ENCODE results near the gene RNF166. TPM values are rescaled to one million over a fixed set of nuclear protein-coding genes. Genes with fewer than 3 reads are reported as not detected.

RNF166 gene, protein sequence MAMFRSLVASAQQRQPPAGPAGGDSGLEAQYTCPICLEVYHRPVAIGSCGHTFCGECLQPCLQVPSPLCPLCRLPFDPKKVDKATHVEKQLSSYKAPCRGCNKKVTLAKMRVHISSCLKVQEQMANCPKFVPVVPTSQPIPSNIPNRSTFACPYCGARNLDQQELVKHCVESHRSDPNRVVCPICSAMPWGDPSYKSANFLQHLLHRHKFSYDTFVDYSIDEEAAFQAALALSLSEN
- total RNA-seq (100 to 1,000 TPM; 334 to 355 TPM), total RNA-seq (8.6 to 274 (median 137) reads per million in 172 experiments)
- polyA plus RNA-seq (2013, experiment 1 of 2), result 147 TPM
- 147 TPM for polyA plus RNA-seq (2013, experiment 2 of 2)

GRCh38 chr16:88706229-88706964 is at the start of gene RNF166, which contains the start of gene CTU2:
TSS of gene RNF166 (minus strand) at chr16:88706408. CDS start at chr16:88706325, 83 bp downstream.
TSS of gene CTU2 (plus strand) at chr16:88706503. CDS start at chr16:88706531, 28 bp downstream.
- DNase-seq, result peak; percentile 81 to 98 (median 90)
- CTCF ChIA-PET, result interaction anchor here (0.7 to 4.2 kb wide), 3 partner anchors 21 to 31 kb away, joined by 3 to 23 read pairs (median 6); partner anchors contain the start of gene SNAI3
- H3K27ac Mint-ChIP-seq, result peak within 1 kb of the TSS; percentile 100
- H3K27me3 Mint-ChIP-seq, result no peaks in the 10 kb centered on the region
- Histone ChIP-seq H3K4me1 (ENCODE audit: insufficient read depth, low read length) (peaks cover 56% of the 10 kb centered on the region), H3K27ac (ENCODE audit: low read depth in 1 of 2, low read length in 2 of 2) (peak within 1 kb of the TSS; percentile 93 to 96), H3K36me3 (ENCODE audit: insufficient read depth, low read length) (peaks cover 7% of the 10 kb centered on the region), H3K27me3 (ENCODE audit: control insufficient read depth in 1 of 2, insufficient read depth in 2 of 2, low read length in 2 of 2) (no peaks in the 10 kb centered on the region), H3K4me3 (ENCODE audit: low read length) (peak within 1 kb of the TSS; percentile 88), H3K9me3 (ENCODE audit: control insufficient read depth in 1 of 2, insufficient read depth in 1 of 2, low read length in 2 of 2) (no peaks in the 10 kb centered on the region)
- peaks cover 28% of the 10 kb centered on the region for H3K36me3 Mint-ChIP-seq (ENCODE audit: low read depth)
- no peaks in the 10 kb centered on the region for H3K9me3 Mint-ChIP-seq
- POLR2A ChIA-PET, result interaction anchor here (0.7 to 8.2 kb wide), 6 partner anchors 14 to 409 kb away, joined by 3 to 71 read pairs (median 3); partner anchors contain the start of genes SNAI3 and ZC3H18
- peak within 1 kb of the TSS; percentile 99 for H3K4me3 Mint-ChIP-seq
- peak; percentile 62 for ATAC-seq (ENCODE audit: poor library complexity)
- H3K4me1 Mint-ChIP-seq (ENCODE audit: low read depth), result peaks cover 54% of the 10 kb centered on the region
- intact Hi-C loops (cut with DNase I, micrococcal nuclease), result loop anchor here (1.0 to 10.0 kb wide), 5 partner anchors 132 to 1268 kb away; partner anchors contain the start of genes ZC3H18 (in 2 of the 2) and ZFPM1 (in 2 of the 2)
- TF ChIP-seq, protein P1, sequence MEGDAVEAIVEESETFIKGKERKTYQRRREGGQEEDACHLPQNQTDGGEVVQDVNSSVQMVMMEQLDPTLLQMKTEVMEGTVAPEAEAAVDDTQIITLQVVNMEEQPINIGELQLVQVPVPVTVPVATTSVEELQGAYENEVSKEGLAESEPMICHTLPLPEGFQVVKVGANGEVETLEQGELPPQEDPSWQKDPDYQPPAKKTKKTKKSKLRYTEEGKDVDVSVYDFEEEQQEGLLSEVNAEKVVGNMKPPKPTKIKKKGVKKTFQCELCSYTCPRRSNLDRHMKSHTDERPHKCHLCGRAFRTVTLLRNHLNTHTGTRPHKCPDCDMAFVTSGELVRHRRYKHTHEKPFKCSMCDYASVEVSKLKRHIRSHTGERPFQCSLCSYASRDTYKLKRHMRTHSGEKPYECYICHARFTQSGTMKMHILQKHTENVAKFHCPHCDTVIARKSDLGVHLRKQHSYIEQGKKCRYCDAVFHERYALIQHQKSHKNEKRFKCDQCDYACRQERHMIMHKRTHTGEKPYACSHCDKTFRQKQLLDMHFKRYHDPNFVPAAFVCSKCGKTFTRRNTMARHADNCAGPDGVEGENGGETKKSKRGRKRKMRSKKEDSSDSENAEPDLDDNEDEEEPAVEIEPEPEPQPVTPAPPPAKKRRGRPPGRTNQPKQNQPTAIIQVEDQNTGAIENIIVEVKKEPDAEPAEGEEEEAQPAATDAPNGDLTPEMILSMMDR (IDR thresholded peaks at IDR 0.05), result no peak

DNA sequence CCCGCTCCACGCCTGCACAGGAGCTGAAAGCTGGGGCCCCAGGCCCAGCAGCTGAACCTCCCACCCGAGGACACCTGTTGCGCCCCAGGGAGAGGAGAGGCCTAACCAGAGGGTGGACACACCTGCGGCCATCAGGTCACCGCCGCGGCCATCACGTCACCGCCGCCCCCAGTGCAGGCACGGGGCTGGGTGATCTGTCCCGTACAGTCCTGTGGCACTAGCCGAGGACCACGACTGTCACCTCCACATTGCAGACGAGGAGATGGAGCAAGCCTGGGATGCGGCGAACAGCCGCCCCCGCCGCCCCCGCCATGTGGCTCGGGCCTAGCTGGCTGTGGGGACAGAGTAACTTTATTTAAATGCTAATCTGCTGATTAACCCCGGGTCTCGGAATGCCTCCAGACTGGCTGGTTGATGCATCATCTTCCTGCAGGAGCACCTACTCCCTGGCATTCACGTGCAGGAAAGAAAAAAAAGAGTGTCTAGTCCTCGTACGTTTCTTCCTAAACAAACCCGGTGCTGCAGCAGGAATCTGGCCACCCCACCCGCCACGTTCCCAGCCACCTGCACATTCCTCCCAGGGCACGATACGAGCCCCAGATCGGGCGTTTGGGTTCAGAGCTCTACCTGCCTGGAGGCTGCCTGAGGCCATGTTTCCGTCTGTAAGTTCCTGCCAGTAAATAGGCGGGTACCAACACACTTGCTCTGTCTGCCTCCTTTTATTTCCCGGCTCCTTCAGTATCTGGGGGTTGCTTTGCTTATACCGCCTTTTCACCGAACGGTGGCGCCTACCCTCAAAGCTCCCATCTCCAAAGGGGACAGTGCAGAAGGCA is 48.9 kb upstream of the RNF166 start:
- intact Hi-C loops (cut with DNase I, micrococcal nuclease), result no loop called here
- ChIA-PET POLR2A (interaction anchor here (1.4 kb wide), 1 partner anchor 26 kb away, joined by 4 read pairs; no protein-coding TSS in a partner anchor), CTCF (no interaction called here)
- no peak overlapping the region for H3K27ac ChIP-seq (ENCODE audit: low read depth in 1 of 2, low read length in 2 of 2)
- H3K4me3 ChIP-seq (ENCODE audit: low read length), result no peak overlapping the region
- H3K27me3 ChIP-seq (ENCODE audit: control insufficient read depth in 1 of 2, insufficient read depth in 2 of 2, low read length in 2 of 2), result no peaks in the 10 kb centered on the region
- H3K36me3 ChIP-seq (ENCODE audit: insufficient read depth, low read length), result peaks cover 19% of the 10 kb centered on the region
- peaks cover 16% of the 10 kb centered on the region for H3K4me1 Mint-ChIP-seq (ENCODE audit: low read depth)
- H3K27me3 Mint-ChIP-seq, result no peaks in the 10 kb centered on the region
- ATAC-seq (ENCODE audit: poor library complexity), result no peak
- H3K9me3 ChIP-seq (ENCODE audit: control insufficient read depth in 1 of 2, insufficient read depth in 1 of 2, low read length in 2 of 2), result peaks cover 0 to 10% of the 10 kb centered on the region in 2 experiments
- no peak overlapping the region for H3K27ac Mint-ChIP-seq
- peak in 5 of 14 experiments; percentile 20 to 54 (median 40) for DNase-seq
- H3K4me1 ChIP-seq (ENCODE audit: insufficient read depth, low read length), result peaks cover 61% of the 10 kb centered on the region
- H3K36me3 Mint-ChIP-seq (ENCODE audit: low read depth), result peaks cover 5% of the 10 kb centered on the region
- TF ChIP-seq, protein P1 (IDR thresholded peaks at IDR 0.05), result no peak
- H3K9me3 Mint-ChIP-seq, result no peaks in the 10 kb centered on the region
- no peak overlapping the region for H3K4me3 Mint-ChIP-seq

Data from CD4-positive, alpha-beta T cell (primary cell).